PC-3 (cell line): ENCODE data around the gene POLR1A. TPM values are rescaled to one million over a fixed set of nuclear protein-coding genes. Genes with fewer than 3 reads are reported as not detected.

Experiments
- ATAC-seq: fragments of 200-7000 bp; cut with Tn5 transposase; 2 replicates; pipeline ENCODE4 v1.9.1; 2020; ENCODE audit warnings: mild to moderate bottlenecking, moderate library complexity
- BruUV-seq: library from RNA; stranded (reverse); fragments of 400-500 nt; replicated peaks from 2 replicates; lab custom pipeline; 2021; lab: Mats Ljungman, UMichigan
- CTCF ChIA-PET: fragments of 300-600 bp; sonication (Branson Sonifier 250); formaldehyde crosslinking; loops from one replicate; lab custom pipeline; 2022; ENCODE audit warnings: antibody characterized with exemption; lab: Charles Lee
- POLR2A ChIA-PET: fragments of 300-600 bp; sonication (Branson Sonifier 250); formaldehyde crosslinking; loops from one replicate; lab custom pipeline; 2022; ENCODE audit warnings: antibody characterized with exemption; ENCODE audit not compliant: unreplicated experiment; lab: Charles Lee
- DNase-seq: peaks from one replicate; pipeline ENCODE4 v3.0.0-alpha.2; 2015
- H2AFZ ChIP-seq: fragments of 300-600 bp; sonication (generic); 2 replicates; pipeline ENCODE4 v1.6.0; 2016; ENCODE audit warnings: antibody characterized with exemption, low read length
- H3F3A ChIP-seq: fragments of 300-600 bp; sonication (generic); one replicate; pipeline ENCODE4 v1.6.0; 2017; ENCODE audit warnings: antibody characterized with exemption, low read length, control low read depth, mild to moderate bottlenecking; ENCODE audit not compliant: unreplicated experiment
- H3K27ac ChIP-seq: fragments of 300-600 bp; sonication (generic); 2 replicates; pipeline ENCODE4 v1.5.1; 2016; ENCODE audit warnings: mild to moderate bottlenecking, low read length
- H3K27me3 ChIP-seq: fragments of 300-600 bp; sonication (generic); 2 replicates; pipeline ENCODE4 v1.6.1; 2016; ENCODE audit warnings: low read length, mixed read lengths
- H3K36me3 ChIP-seq: fragments of 300-600 bp; sonication (generic); 2 replicates; pipeline ENCODE4 v1.6.1; 2016; ENCODE audit warnings: low read depth, mixed run types, low read length, mixed read lengths
- H3K4me1 ChIP-seq: fragments of 300-600 bp; sonication (generic); 2 replicates; pipeline ENCODE4 v1.5.1; 2016; ENCODE audit warnings: low read length; ENCODE audit not compliant: insufficient read depth
- H3K4me2 ChIP-seq: fragments of 300-600 bp; sonication (generic); 2 replicates; pipeline ENCODE4 v1.6.0; 2016; ENCODE audit warnings: low read length
- H3K4me3 ChIP-seq: fragments of 300-600 bp; sonication (generic); 2 replicates; pipeline ENCODE4 v1.5.1; 2016; ENCODE audit warnings: mild to moderate bottlenecking, low read length, mixed read lengths
- H3K79me2 ChIP-seq: fragments of 300-600 bp; sonication (generic); 2 replicates; pipeline ENCODE4 v1.6.1; 2017; ENCODE audit warnings: low read length, mixed read lengths
- H3K9ac ChIP-seq: fragments of 300-600 bp; sonication (generic); 2 replicates; pipeline ENCODE4 v1.6.0; 2016; ENCODE audit warnings: mild to moderate bottlenecking, low read length
- H3K9me2 ChIP-seq: fragments of 300-600 bp; sonication (generic); replicated peaks from 2 replicates; pipeline ENCODE4 v1.6.1; 2016; ENCODE audit warnings: mixed run types, low read length, mixed read lengths
- H3K9me3 ChIP-seq: fragments of 300-600 bp; sonication (generic); 2 replicates; pipeline ENCODE4 v1.6.1; 2016; ENCODE audit warnings: low read length, mixed read lengths
- H4K20me1 ChIP-seq: fragments of 300-600 bp; sonication (generic); 2 replicates; pipeline ENCODE4 v1.6.1; 2016; ENCODE audit warnings: low read length, mixed read lengths
- CTCF ChIP-seq: fragments of 300-600 bp; sonication (generic); conservative IDR thresholded peaks from 2 replicates; pipeline ENCODE4 v1.5.1; 2017; ENCODE audit warnings: antibody characterized with exemption, low read depth, mild to moderate bottlenecking, low read length
- EZH2 ChIP-seq: fragments of 300-600 bp; sonication (generic); IDR thresholded peaks from one replicate; pipeline ENCODE4 v1.6.1; 2017; ENCODE audit warnings: antibody characterized with exemption, mild to moderate bottlenecking, low read length; ENCODE audit not compliant: unreplicated experiment
- EZH2phosphoT487 ChIP-seq: fragments of 300-600 bp; sonication (generic); IDR thresholded peaks from 2 replicates; pipeline ENCODE4 v1.6.1; 2018; ENCODE audit warnings: mild to moderate bottlenecking, antibody characterized with exemption, low read length, borderline replicate concordance
- intact Hi-C: fragments of 100-400 bp; cut with micrococcal nuclease; formaldehyde crosslinking; loops from 2 replicates; pipeline ENCODE4 v1.9.0; 2023
- total RNA-seq: library from RNA; depleted of rRNA; stranded (reverse); fragments of >200 nt; gene quantifications from 2 replicates; pipeline ENCODE4 v1.2.3, GENCODE V29; 2014

Gene POLR1A
- total RNA-seq, 1 experiment from 2014 or later: 25.1 TPM

GRCh38 chr2:85990084-85990483 is 115.6 kb downstream of the POLR1A start:
- ChIA-PET CTCF (no interaction called here), POLR2A (no interaction called here)
- H3K4me3 ChIP-seq: no peak overlapping the region
- BruUV-seq: no TSS peak
- H3K36me3 ChIP-seq: no peaks in the 10 kb centered on the region
- no peaks in the 10 kb centered on the region for H3K27me3 ChIP-seq
- H3K79me2 ChIP-seq: no peaks in the 10 kb centered on the region
- no peak for ATAC-seq
- H3K4me1 ChIP-seq: peaks cover 6% of the 10 kb centered on the region; the same call in 1 of the 2 replicates
- TF ChIP-seq EZH2 (no peak), CTCF (no peak), EZH2phosphoT487 (no peak)
- H4K20me1 ChIP-seq: no peaks in the 10 kb centered on the region
- no peak overlapping the region for H2AFZ ChIP-seq
- intact Hi-C loops: no loop called here
- no peak overlapping the region for H3K9ac ChIP-seq
- no peak overlapping the region for H3K4me2 ChIP-seq
- H3F3A ChIP-seq: no peaks in the 10 kb centered on the region
- no peak for DNase-seq
- no peak overlapping the region for H3K27ac ChIP-seq
- H3K9me3 ChIP-seq: no peaks in the 10 kb centered on the region
- H3K9me2 ChIP-seq: no peaks in the 10 kb centered on the region

- H3K4me3 ChIP-seq: no peak overlapping the region
- no peaks in the 10 kb centered on the region for H4K20me1 ChIP-seq
- peaks cover 6% of the 10 kb centered on the region; the same call in 1 of the 2 replicates for H3K4me1 ChIP-seq
- no TSS peak for BruUV-seq
- H3K36me3 ChIP-seq: no peaks in the 10 kb centered on the region
- ChIA-PET POLR2A (no interaction called here), CTCF (no interaction called here)
- no peak for ATAC-seq
- TF ChIP-seq CTCF: no peak
- no peak for TF ChIP-seq EZH2phosphoT487
- no peak for TF ChIP-seq EZH2
- H3K9me2 ChIP-seq: no peaks in the 10 kb centered on the region
- no peaks in the 10 kb centered on the region for H3K9me3 ChIP-seq
- no peak overlapping the region for H3K9ac ChIP-seq
- no peak for DNase-seq
- H3F3A ChIP-seq: no peaks in the 10 kb centered on the region
- H2AFZ ChIP-seq: no peak overlapping the region
- intact Hi-C loops: no loop called here
- H3K27me3 ChIP-seq: no peaks in the 10 kb centered on the region
- H3K27ac ChIP-seq: no peak overlapping the region
- H3K79me2 ChIP-seq: no peaks in the 10 kb centered on the region
- no peak overlapping the region for H3K4me2 ChIP-seq
Measured at GRCh38 chr2:85989288-85989865, 116.3 kb downstream of the POLR1A start.

- BruUV-seq: no TSS peak
- no peak overlapping the region for H3K4me3 ChIP-seq
Measured at GRCh38 chr2:85988914-85989270, 116.8 kb downstream of the POLR1A start.

More at GRCh38 chr2:85988914-85989270, 116.8 kb downstream of the POLR1A start:
- POLR2A ChIA-PET: no interaction called here
- Histone ChIP-seq H3K27ac (no peak overlapping the region), H2AFZ (no peak overlapping the region), H3K4me2 (no peak overlapping the region), H3K79me2 (no peaks in the 10 kb centered on the region), H3K9ac (no peak overlapping the region), H3K9me3 (no peaks in the 10 kb centered on the region), H3F3A (no peaks in the 10 kb centered on the region), H3K36me3 (no peaks in the 10 kb centered on the region), H3K4me1 (peaks cover 1% of the 10 kb centered on the region; the same call in 1 of the 2 replicates), H3K27me3 (no peaks in the 10 kb centered on the region), H3K9me2 (no peaks in the 10 kb centered on the region), H4K20me1 (no peaks in the 10 kb centered on the region)
- no peak for ATAC-seq
- DNase-seq: no peak
- intact Hi-C loops: no loop called here
- CTCF ChIA-PET: no interaction called here
- TF ChIP-seq EZH2phosphoT487: no peak
- TF ChIP-seq CTCF: no peak
- TF ChIP-seq EZH2: no peak
